GM19099 (cell line): ENCODE data around the gene ST6GALNAC6.

Experiments
- POLR2A ChIP-seq: IDR thresholded peaks from 3 replicates; pipeline ENCODE4 v1.6.1; 2011; ENCODE audit warnings: low read depth; ENCODE audit not compliant: insufficient read length; ENCODE audit errors: extremely low read depth

The ST6GALNAC6 gene

GRCh38 chr9:127937388-127938297 lies 38.2 kb upstream of the ST6GALNAC6 start, which contains the start of gene DPM2:
Gene DPM2 (minus strand): TSS chr9:127937854. CDS start chr9:127937820, 34 bp downstream.
- TF ChIP-seq POLR2A = peak; percentile 86

- TF ChIP-seq POLR2A = no peak
Measured at GRCh38 chr9:127937056-127937387, 37.6 kb upstream of the ST6GALNAC6 start.

GRCh38 chr9:127936347-127936852 lies 37.0 kb upstream of the ST6GALNAC6 start:
- TF ChIP-seq POLR2A = no peak

GRCh38 chr9:127935765-127936221 lies 36.4 kb upstream of the ST6GALNAC6 start:
- no peak for TF ChIP-seq POLR2A

- no peak for TF ChIP-seq POLR2A
Measured at GRCh38 chr9:127934986-127935385, 35.6 kb upstream of the ST6GALNAC6 start.

- no peak for TF ChIP-seq POLR2A
Measured at GRCh38 chr9:127934248-127934647, 34.8 kb upstream of the ST6GALNAC6 start.

- TF ChIP-seq POLR2A = no peak
Measured at GRCh38 chr9:127931092-127931881, 31.9 kb upstream of the ST6GALNAC6 start.

GRCh38 chr9:127930231-127931091 lies 31.1 kb upstream of the ST6GALNAC6 start, which contains the start of gene PIP5KL1:
Gene PIP5KL1 (minus strand): TSS chr9:127930777. CDS start chr9:127930752, 25 bp downstream.
- TF ChIP-seq POLR2A = no peak

- no peak for TF ChIP-seq POLR2A
Measured at GRCh38 chr9:127929625-127929979, 30.2 kb upstream of the ST6GALNAC6 start.

- TF ChIP-seq POLR2A = no peak
Measured at GRCh38 chr9:127928676-127929624, 29.5 kb upstream of the ST6GALNAC6 start.

GRCh38 chr9:127927988-127928675 lies 28.7 kb upstream of the ST6GALNAC6 start:
- no peak for TF ChIP-seq POLR2A

GRCh38 chr9:127927201-127927987 lies 28.0 kb upstream of the ST6GALNAC6 start:
- no peak for TF ChIP-seq POLR2A
